Skeletal muscle tissue (tissue), 4 donors: ENCODE measurements around the gene TIMM29. TPM values are rescaled to one million over a fixed set of nuclear protein-coding genes. Genes with fewer than 3 reads are reported as not detected.

Experiments
- H3K27ac ChIP-seq: one replicate; pipeline ENCODE4 v1.7.0; 2013; ENCODE audit warnings: mild to moderate bottlenecking, low read depth, low read length, inconsistent platforms
- H3K27me3 ChIP-seq, 3 donors: one replicate each; pipeline ENCODE4 v1.7.0; 2013; ENCODE audit warnings: low read length in 3 of 3; ENCODE audit not compliant: control insufficient read depth in 3 of 3, insufficient read depth in 3 of 3
- H3K36me3 ChIP-seq, 3 donors: one replicate each; pipeline ENCODE4 v1.7.0; 2013; ENCODE audit warnings: low read length in 3 of 3; ENCODE audit not compliant: control insufficient read depth in 3 of 3, insufficient read depth in 3 of 3
- H3K4me1 ChIP-seq, 3 donors: one replicate each; pipeline ENCODE4 v1.7.0; 2013; ENCODE audit warnings: low read length in 3 of 3, mild to moderate bottlenecking in 3 of 3; ENCODE audit not compliant: control insufficient read depth in 3 of 3, insufficient read depth in 3 of 3
- H3K4me3 ChIP-seq, 3 donors: one replicate each; pipeline ENCODE4 v1.7.0; 2013; ENCODE audit warnings: low read length in 3 of 3
- H3K9ac ChIP-seq, 3 donors: one replicate each; pipeline ENCODE4 v1.7.0; 2013; ENCODE audit warnings: low read length in 3 of 3, mild to moderate bottlenecking in 3 of 3, moderate library complexity in 2 of 3, low read depth in 1 of 3
- H3K9me3 ChIP-seq, 3 donors: one replicate each; pipeline ENCODE4 v1.7.0; 2013; ENCODE audit warnings: low read length in 3 of 3; ENCODE audit not compliant: control insufficient read depth in 3 of 3
- total RNA-seq: library from RNA; depleted of rRNA; stranded (reverse); fragments of >200 nt; gene quantifications from one replicate; pipeline ENCODE4 v1.2.3, GENCODE V29; 2014
- donor health status: Osteomylitis.

TIMM29 gene
- total RNA-seq, 1 donor from 2014 or later, result 25.6 TPM

DNA sequence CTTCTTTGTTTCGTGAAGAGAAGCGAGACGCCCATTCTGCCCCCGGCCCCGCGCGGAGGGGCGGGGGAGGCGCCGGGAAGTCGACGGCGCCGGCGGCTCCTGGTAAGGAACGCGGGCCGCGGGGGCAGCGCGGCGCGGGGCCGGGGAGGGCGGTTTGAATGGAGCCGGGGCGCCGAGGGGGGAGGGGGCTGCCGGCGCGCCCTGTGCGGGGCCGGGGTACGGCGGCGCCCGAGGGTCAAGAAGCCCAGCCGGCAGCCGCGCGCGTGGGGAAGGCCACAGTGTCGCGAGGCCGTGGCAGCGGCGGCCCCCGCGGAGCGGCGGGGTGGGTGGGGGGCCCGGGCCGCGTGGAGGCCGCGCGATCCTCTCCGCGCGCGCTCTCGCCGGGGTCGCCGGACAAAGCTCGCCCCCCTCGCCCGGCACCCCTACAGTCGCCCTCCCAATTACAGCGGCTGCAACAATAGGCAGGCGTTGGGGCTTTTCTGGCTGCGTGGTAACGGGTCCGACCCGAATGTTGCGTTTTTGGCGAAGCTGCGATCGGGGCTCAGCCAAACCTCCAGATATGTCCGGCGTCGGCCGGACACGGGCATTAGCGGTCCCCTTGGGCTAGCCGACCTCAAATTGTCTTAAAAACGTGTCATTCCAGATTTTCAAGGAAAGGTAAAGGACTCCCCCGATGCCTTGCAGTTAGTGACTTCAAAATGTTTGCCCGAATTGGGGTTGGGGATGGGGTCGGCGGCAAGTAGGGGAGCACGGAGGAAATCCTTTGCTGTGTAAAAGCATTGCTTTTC, 32.7 kb downstream of the TIMM29 start:
- H3K27me3 ChIP-seq, result no peaks in the 10 kb centered on the region
- H3K4me3 ChIP-seq, result peak overlapping the region; percentile 72 to 90 (median 90)
- no peaks in the 10 kb centered on the region for H3K36me3 ChIP-seq

DNA sequence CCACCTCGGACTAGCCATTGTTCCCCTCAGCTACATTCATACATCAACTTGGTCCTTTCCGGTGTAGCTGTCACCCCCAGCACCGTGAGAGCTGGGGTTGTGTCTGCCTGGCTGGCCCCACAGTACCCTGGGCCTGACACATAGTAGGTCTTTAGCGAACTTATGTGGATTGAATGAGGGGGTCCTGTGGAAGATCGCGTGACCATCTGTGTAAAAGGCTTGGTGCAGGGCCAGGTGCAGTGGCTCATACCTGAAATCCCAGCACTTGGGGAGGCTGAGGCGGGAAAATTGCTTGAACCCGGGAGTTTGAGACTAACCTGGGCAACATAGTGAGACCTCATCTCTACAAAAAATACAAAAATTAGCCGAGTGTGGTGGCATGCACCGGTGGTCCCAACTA, 34.3 kb downstream of the TIMM29 start:
- Histone ChIP-seq H3K9ac (peak overlapping the region in 1 of 3 donors; percentile 8), H3K9me3 (no peaks in the 10 kb centered on the region), H3K27me3 (no peaks in the 10 kb centered on the region), H3K27ac (no peak overlapping the region), H3K4me1 (peaks cover 21 to 36% (median 32%) of the 10 kb centered on the region in 3 donors), H3K36me3 (no peaks in the 10 kb centered on the region), H3K4me3 (no peak overlapping the region)

More for the DNA sequence above, 32.7 kb downstream of the TIMM29 start:
- Histone ChIP-seq H3K9ac (peak overlapping the region; percentile 85 to 92 (median 90)), H3K27ac (peak overlapping the region; percentile 96), H3K4me1 (peaks cover 21 to 36% (median 32%) of the 10 kb centered on the region in 3 donors), H3K9me3 (no peaks in the 10 kb centered on the region)

DNA sequence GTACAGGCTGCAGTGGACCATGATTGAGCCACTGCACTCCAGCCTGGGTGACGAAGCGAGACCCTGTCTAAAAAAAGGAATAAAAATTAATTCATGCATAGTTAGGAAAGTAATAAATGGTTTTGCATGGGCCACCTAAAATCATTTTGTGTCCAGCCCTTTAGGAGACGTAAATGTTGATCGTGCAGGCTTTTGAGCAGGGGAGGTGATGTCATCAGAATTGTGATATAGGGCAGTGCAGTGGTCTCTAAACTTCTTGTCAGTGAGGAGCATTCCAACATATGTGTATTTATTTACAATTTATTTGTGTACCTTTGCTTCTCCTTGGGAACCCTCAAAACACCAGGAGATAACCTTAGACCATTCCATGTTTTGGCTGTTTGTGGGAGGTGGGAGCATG, 35.3 kb downstream of the TIMM29 start:
- Histone ChIP-seq H3K27ac (no peak overlapping the region), H3K4me3 (no peak overlapping the region), H3K27me3 (no peaks in the 10 kb centered on the region), H3K9me3 (no peaks in the 10 kb centered on the region), H3K36me3 (no peaks in the 10 kb centered on the region), H3K9ac (no peak overlapping the region), H3K4me1 (peaks cover 25 to 43% (median 32%) of the 10 kb centered on the region in 3 donors)

DNA sequence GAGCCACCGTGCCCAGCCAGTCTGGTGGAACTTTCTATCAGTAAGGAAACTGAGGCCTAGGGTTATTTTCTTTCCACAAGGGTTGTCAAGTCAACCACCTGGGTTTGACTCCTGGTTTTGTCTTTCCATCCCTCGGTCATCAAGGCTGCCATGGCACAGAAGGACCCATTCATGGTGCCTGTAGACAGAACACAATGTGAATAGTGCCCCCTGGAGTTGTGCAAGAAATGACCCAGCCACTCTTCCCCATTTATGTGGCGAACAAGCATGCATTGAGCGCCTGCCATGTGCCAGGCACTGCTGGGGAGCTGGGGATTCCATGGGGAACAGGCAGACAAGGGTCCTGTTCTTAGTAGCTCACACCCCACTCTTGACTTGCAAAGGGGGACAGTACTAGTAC, 36.3 kb downstream of the TIMM29 start:
- Histone ChIP-seq H3K27ac (no peak overlapping the region), H3K4me3 (no peak overlapping the region), H3K36me3 (no peaks in the 10 kb centered on the region), H3K4me1 (peaks cover 25 to 39% (median 31%) of the 10 kb centered on the region in 3 donors), H3K9ac (no peak overlapping the region), H3K27me3 (no peaks in the 10 kb centered on the region), H3K9me3 (no peaks in the 10 kb centered on the region)

DNA sequence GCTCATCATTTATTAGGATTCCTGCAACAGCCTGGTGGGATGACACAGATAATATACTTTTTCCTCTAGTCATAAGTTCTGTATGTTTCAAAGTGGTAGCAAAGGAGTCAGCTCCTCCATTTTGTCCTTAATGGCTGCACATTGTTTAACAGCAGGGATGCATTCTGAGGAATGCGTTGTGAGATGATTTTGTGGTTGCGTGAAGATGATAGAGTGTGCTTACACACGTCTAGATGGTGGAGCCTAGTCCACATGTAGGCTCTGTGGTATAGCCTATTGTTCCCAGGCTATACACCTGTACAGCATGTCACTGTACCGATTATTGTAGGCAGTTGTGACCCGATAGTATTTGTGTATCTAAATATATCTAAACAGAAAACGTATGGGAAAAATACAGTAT, 36.8 kb downstream of the TIMM29 start:
- Histone ChIP-seq H3K27ac (no peak overlapping the region), H3K36me3 (no peaks in the 10 kb centered on the region), H3K27me3 (no peaks in the 10 kb centered on the region), H3K9me3 (no peaks in the 10 kb centered on the region), H3K4me3 (no peak overlapping the region), H3K4me1 (peaks cover 25 to 39% (median 26%) of the 10 kb centered on the region in 3 donors), H3K9ac (no peak overlapping the region)

DNA sequence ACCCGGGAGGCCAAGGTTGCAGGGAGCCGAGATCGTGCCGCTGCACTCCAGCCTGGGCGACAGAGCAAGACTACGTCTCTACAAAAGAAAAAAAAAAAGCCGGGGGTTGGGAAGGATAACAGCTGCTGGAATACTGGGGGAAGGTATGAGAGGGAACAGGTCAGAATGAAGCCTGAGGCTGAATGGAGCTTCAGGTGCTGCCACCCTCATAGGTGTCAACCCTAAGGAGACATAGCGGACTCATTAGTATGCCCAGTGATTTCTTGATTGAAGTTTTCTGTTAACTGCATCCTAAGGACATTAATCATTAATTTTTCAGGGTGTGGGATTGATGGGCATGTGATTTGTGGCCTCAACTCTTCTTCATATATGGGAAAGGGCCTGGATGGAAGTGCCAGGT, 38.2 kb downstream of the TIMM29 start:
- Histone ChIP-seq H3K4me1 (peaks cover 25 to 35% (median 25%) of the 10 kb centered on the region in 3 donors), H3K36me3 (no peaks in the 10 kb centered on the region), H3K4me3 (no peak overlapping the region), H3K9ac (no peak overlapping the region), H3K27me3 (no peaks in the 10 kb centered on the region), H3K9me3 (no peaks in the 10 kb centered on the region), H3K27ac (no peak overlapping the region)

DNA sequence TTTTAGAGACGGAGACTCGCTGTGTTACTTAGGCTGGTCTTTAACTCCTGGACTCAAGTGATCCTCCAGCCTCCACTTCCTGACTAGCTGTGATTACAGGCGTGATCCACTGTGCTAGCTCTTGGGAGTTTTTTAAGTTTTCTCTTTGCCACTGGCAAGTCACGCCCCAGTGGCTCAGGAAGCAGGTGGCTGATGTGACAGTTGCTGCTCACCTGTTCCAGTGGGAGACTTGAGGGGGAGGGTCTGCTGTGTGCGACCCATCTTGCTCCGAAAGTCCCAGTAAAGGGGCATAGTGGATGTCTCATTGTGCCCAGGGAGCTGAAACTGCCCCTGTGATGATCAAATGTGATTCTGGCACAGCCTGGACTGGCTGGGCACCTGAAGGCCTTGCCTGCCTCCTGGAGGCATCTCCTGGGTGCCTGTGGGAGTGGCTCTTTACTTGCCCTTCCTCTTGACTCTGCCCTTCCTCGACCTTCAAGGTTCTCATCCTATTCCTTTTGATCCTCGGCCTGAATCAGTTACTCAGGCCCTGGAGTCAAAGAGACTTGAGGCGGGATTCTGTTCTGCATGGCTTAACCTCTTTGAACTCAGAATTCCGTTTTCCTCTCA, 40.0 kb downstream of the TIMM29 start:
- Histone ChIP-seq H3K27ac (no peak overlapping the region), H3K27me3 (no peaks in the 10 kb centered on the region), H3K4me1 (peaks cover 8 to 21% (median 13%) of the 10 kb centered on the region in 3 donors), H3K36me3 (no peaks in the 10 kb centered on the region), H3K4me3 (no peak overlapping the region), H3K9me3 (no peaks in the 10 kb centered on the region), H3K9ac (peak overlapping the region in 1 of 3 donors; percentile 33)

DNA sequence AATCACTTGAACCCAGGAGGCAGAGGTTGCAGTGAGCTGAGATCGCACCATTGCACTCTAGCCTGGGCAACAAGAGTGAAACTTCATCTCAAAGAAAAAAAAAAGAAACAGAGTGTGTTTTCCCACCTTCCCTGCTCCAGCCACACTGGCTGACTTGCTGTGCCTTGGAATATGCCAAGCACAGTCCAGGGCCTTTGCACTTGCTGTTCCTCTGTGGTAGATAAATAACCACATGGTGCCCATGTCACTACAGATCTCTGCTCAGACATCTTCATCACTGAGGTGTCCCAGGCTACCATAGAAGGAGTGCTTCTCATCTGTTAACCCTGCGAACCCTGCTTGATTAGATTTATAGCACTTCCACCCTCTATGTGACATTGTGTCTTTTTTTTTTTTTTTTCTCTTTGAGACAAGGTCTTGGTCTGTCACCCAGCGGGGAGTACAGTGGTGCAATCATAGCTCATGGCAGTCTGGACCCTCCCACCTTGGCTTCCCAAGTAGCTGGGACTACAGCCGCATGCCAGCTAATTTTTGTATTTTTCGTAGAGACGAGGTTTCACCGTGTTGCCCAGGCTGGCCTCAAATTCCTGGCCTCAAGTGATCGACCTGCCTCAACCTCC, 42.6 kb downstream of the TIMM29 start:
- H3K4me3 ChIP-seq, result no peak overlapping the region
- no peaks in the 10 kb centered on the region for H3K9me3 ChIP-seq
- H3K27me3 ChIP-seq, result no peaks in the 10 kb centered on the region
- no peak overlapping the region for H3K27ac ChIP-seq
- no peak overlapping the region for H3K9ac ChIP-seq
- H3K4me1 ChIP-seq, result peaks cover 8 to 23% (median 13%) of the 10 kb centered on the region in 3 donors
- H3K36me3 ChIP-seq, result no peaks in the 10 kb centered on the region

DNA sequence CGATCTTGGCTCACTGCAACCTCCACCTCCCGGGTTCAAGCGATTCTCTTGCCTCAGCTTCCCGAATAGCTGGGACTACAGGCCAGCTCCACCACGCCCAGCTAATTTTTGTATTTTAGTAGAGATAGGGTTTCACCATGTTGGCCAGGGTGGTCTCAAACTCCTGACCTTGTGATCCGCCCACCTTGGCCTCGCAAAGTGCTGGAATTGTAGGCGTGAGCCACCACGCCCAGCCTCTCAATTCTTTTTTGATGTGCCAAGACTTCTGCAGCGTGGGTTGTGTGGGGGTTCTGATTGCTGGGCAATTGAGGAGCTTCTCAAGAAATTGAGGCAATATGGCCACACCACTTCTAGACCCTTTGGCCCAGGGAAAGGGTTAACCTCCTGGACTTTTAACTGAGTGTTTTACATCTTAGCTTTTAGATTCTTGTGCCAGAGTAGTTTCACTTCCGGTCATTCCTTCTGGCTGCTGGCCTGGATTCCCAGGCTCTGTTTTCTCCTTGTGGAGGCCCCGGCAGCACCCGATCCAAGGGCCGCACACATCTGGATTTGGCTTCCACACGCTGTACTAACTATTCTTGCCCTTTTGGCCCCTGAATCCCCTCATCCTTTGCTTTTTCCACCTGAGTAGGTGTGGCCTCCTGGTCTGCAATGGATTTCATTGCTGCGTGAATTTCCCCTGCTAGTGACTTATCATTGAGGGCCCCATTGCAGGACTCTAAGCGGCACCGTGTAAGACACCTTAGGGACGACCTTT, 46.9 kb downstream of the TIMM29 start:
- Histone ChIP-seq H3K9ac (peak overlapping the region in 2 of 3 donors; percentile 55 to 60), H3K36me3 (peaks cover 0 to 2% (median 0%) of the 10 kb centered on the region in 3 donors), H3K4me1 (peaks cover 27 to 37% (median 29%) of the 10 kb centered on the region in 3 donors), H3K4me3 (peak overlapping the region; percentile 9 to 49 (median 21)), H3K27ac (peak overlapping the region; percentile 68), H3K27me3 (no peaks in the 10 kb centered on the region), H3K9me3 (no peaks in the 10 kb centered on the region)
